ENCODE data around the gene MDN1. TPM values are rescaled to one million over a fixed set of nuclear protein-coding genes. Genes with fewer than 3 reads are reported as not detected.

The MDN1 gene
- total and polyA plus RNA-seq, 2 of the 8 experiments (the other 6 are each of a cell fraction or from before 2014, with no cell fraction given), result 53.5 to 179 TPM

DNA sequence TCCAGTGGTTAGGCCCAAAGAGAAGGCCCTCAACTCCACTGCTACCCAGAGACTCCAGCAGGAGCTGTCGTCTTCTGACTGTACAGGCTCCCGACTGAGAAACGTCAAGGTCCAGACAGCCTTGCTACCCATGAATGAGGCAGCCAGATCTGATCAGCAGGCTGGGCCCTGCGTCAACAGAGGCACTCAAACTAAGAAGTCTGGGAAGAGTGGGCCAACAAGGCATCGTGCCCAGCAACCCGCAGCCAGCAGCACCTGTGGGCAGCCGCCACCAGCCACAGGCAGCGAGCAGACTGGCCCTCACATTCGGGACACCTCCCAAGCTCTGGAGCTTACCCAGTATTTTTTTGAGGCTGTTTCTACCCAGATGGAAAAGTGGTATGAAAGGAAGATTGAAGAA is 189.1 kb downstream of the MDN1 start:
- Histone ChIP-seq H3K23ac (ENCODE audit: insufficient read length) (no peak overlapping the region), H3K14ac (ENCODE audit: insufficient read length) (no peak overlapping the region), H2AFZ (ENCODE audit: low read length) (no peak overlapping the region), H2AK5ac (ENCODE audit: low read depth, low read length) (no peak overlapping the region), H3K36me3 (ENCODE audit: control insufficient read depth in 2 of 4, insufficient read depth in 4 of 4, low read length in 3 of 4) (peaks cover 0 to 2% (median 0%) of the 10 kb centered on the region in 4 experiments; a peak in 2 of 8 replicates), H2BK15ac (ENCODE audit: low read length) (no peak overlapping the region), H3K9me3 (ENCODE audit: insufficient read depth in 2 of 2, low read depth in 1 of 2, low read length in 1 of 2) (no peaks in the 10 kb centered on the region), H2BK5ac (ENCODE audit: low read depth, low read length) (no peak overlapping the region), H3K79me1 (ENCODE audit: low read depth, low read length) (no peaks in the 10 kb centered on the region), H4K8ac (ENCODE audit: extremely low read depth, insufficient read depth, low read length) (no peak overlapping the region), H3K9ac (replicated peaks in 1 of 4; ENCODE audit: extremely low read depth in 1 of 4, low read depth in 3 of 4, low read length in 3 of 4) (no peak overlapping the region), H3K4me3 (ENCODE audit: extremely low read depth in 1 of 4, insufficient read depth in 2 of 4, low read depth in 3 of 4, low read length in 4 of 4) (no peak overlapping the region), H3K79me2 (ENCODE audit: control insufficient read depth in 1 of 2, insufficient read depth in 2 of 2, low read length in 2 of 2) (no peaks in the 10 kb centered on the region), H3K56ac (replicated peaks; ENCODE audit: insufficient read length, low read depth, low read length) (no peak overlapping the region), H3K18ac (ENCODE audit: extremely low read depth, low read length) (no peak overlapping the region), H4K20me1 (replicated peaks in 1 of 2; ENCODE audit: control insufficient read depth in 1 of 2, insufficient read depth in 2 of 2, low read length in 2 of 2) (no peaks in the 10 kb centered on the region), H3K4me2 (ENCODE audit: insufficient read depth in 1 of 2, low read depth in 2 of 2, low read length in 2 of 2) (no peak overlapping the region), H3K27me3 (replicated peaks in 1 of 4; ENCODE audit: control insufficient read depth in 3 of 4, extremely low read depth in 1 of 4, insufficient read depth in 3 of 4, low read length in 3 of 4) (no peaks in the 10 kb centered on the region), H3K27ac (ENCODE audit: low read depth, low read length) (no peak overlapping the region), H3K4ac (replicated peaks; ENCODE audit: insufficient read length, low read depth, low read length) (no peak overlapping the region), H2BK12ac (ENCODE audit: low read depth, low read length) (no peak overlapping the region), H4K91ac (replicated peaks; ENCODE audit: insufficient read length, low read length) (no peak overlapping the region), H2BK20ac (ENCODE audit: low read length) (no peak overlapping the region), H3K23me2 (ENCODE audit: low read depth, low read length) (no peaks in the 10 kb centered on the region), H4K5ac (ENCODE audit: insufficient read length, low read depth, low read length) (no peak overlapping the region), H3K4me1 (replicated peaks in 1 of 4; ENCODE audit: control insufficient read depth in 3 of 4, insufficient read depth in 4 of 4, low read length in 3 of 4) (no peaks in the 10 kb centered on the region), H2BK120ac (replicated peaks; ENCODE audit: low read depth, low read length) (no peak overlapping the region)
- POLR2A ChIA-PET (ENCODE audit: partially characterized antibody), result no interaction called here
- DNase-seq (ENCODE audit: low read depth in 1 of 2, low spot score in 2 of 2) (no peak), FAIRE-seq (no peak)
- CTCF ChIA-PET (ENCODE audit: partially characterized antibody), result interaction anchor here (0.9 to 1.5 kb wide), 4 partner anchors 15 to 198 kb away, joined by 3 read pairs; no protein-coding TSS in a partner anchor
- 89% methylated on average over 9 of the region's 9 CpGs; no CpG with 5 or more reads in 1 of the 2 experiments for WGBS, 2 experiments (ENCODE audit: extremely low coverage in 1 of 2, insufficient coverage in 1 of 2, insufficient read length in 1 of 2, insufficient replicate concordance in 2 of 2, low coverage in 1 of 2, low lambda C conversion rate in 2 of 2, missing lambda C conversion rate in 1 of 2)
- TF ChIP-seq MAFK (IDR thresholded peaks at IDR 0.05; ENCODE audit: low read depth, low read length) (no peak), KDM4A (IDR thresholded peaks at IDR 0.05; ENCODE audit: low read depth, low read length, severe bottlenecking) (no peak), CEBPB (IDR thresholded peaks at IDR 0.05; ENCODE audit: low read depth, low read length) (no peak), RBBP5 (IDR thresholded peaks at IDR 0.05; ENCODE audit: borderline replicate concordance, low read depth, low read length) (no peak), SIRT6 (IDR thresholded peaks at IDR 0.05; ENCODE audit: low read length) (no peak), RXRA (IDR thresholded peaks at IDR 0.05; ENCODE audit: insufficient read depth, low read depth, low read length) (no peak), RAD21 (IDR thresholded peaks at IDR 0.05 in 1 of 2, conservative IDR thresholded peaks at IDR 0.05 in 1 of 2; ENCODE audit: low read depth in 2 of 2, low read length in 2 of 2) (no peak), RFX5 (IDR thresholded peaks at IDR 0.05; ENCODE audit: borderline replicate concordance, low read depth, low read length) (no peak), SP4 (IDR thresholded peaks at IDR 0.05; ENCODE audit: low read length) (no peak), CBX8 (IDR thresholded peaks at IDR 0.05; ENCODE audit: borderline replicate concordance, low read depth, low read length) (no peak), KDM1A (IDR thresholded peaks at IDR 0.05; ENCODE audit: borderline replicate concordance, low read length) (no peak), SIN3A (conservative IDR thresholded peaks at IDR 0.05 in 1 of 2, IDR thresholded peaks at IDR 0.05 in 1 of 2; ENCODE audit: low read depth in 1 of 2, low read length in 2 of 2) (no peak), POU5F1 (IDR thresholded peaks at IDR 0.05; ENCODE audit: low read depth, low read length) (no peak)
- TF ChIP-seq, protein P1, sequence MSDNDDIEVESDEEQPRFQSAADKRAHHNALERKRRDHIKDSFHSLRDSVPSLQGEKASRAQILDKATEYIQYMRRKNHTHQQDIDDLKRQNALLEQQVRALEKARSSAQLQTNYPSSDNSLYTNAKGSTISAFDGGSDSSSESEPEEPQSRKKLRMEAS (IDR thresholded peaks at IDR 0.05), result no peak
